NT2/D1 (cell line): ENCODE results near the gene RIN3.

ENCODE experiments used
- DNase-seq: peaks from one replicate; pipeline ENCODE4 v3.0.0-alpha.2; 2011; ENCODE audit warnings: low read depth, low spot score
- H3K27me3 ChIP-seq: 2 replicates; pipeline ENCODE4 v1.6.0; 2011; ENCODE audit warnings: mild to moderate bottlenecking; ENCODE audit not compliant: insufficient read length, insufficient read depth
- H3K36me3 ChIP-seq: 2 replicates; pipeline ENCODE4 v1.6.1; 2011; ENCODE audit warnings: mild to moderate bottlenecking, low read length, mixed read lengths; ENCODE audit not compliant: insufficient read depth, insufficient read length
- H3K4me1 ChIP-seq: 2 replicates; pipeline ENCODE4 v1.5.1; 2011; ENCODE audit not compliant: insufficient read depth, insufficient read length
- H3K4me3 ChIP-seq: 2 replicates; pipeline ENCODE4 v1.5.1; 2011; ENCODE audit warnings: low read depth; ENCODE audit not compliant: insufficient read length
- H3K9ac ChIP-seq: 2 replicates; pipeline ENCODE4 v1.6.0; 2011; ENCODE audit warnings: low read depth; ENCODE audit not compliant: insufficient read length
- H3K9me3 ChIP-seq: 2 replicates; pipeline ENCODE4 v1.5.1; 2011; ENCODE audit warnings: mild to moderate bottlenecking, low read length; ENCODE audit not compliant: insufficient read depth
- SUZ12 ChIP-seq: IDR thresholded peaks from 2 replicates; pipeline ENCODE4 v1.6.1; 2011; ENCODE audit not compliant: insufficient read length, insufficient read depth; ENCODE audit errors: extremely low read depth
- YY1 ChIP-seq: IDR thresholded peaks from 2 replicates; pipeline ENCODE4 v1.6.1; 2011; ENCODE audit not compliant: insufficient read length, insufficient read depth
- ZNF274 ChIP-seq: IDR thresholded peaks from 2 replicates; pipeline ENCODE4 v1.6.1; 2011; ENCODE audit warnings: mild to moderate bottlenecking, low read depth, low read length

RIN3 gene

GRCh38 chr14:92683041-92683440 lies 169.5 kb downstream of the RIN3 start:
- Histone ChIP-seq H3K36me3 (peaks cover 17% of the 10 kb centered on the region), H3K4me1 (peaks cover 6% of the 10 kb centered on the region), H3K27me3 (peaks cover 15% of the 10 kb centered on the region), H3K4me3 (no peak overlapping the region), H3K9me3 (peaks cover 4% of the 10 kb centered on the region; the same call in 1 of the 2 replicates), H3K9ac (no peak overlapping the region)
- no peak for DNase-seq
- TF ChIP-seq ZNF274: no peak
- TF ChIP-seq SUZ12: no peak
- TF ChIP-seq YY1: no peak

DNA sequence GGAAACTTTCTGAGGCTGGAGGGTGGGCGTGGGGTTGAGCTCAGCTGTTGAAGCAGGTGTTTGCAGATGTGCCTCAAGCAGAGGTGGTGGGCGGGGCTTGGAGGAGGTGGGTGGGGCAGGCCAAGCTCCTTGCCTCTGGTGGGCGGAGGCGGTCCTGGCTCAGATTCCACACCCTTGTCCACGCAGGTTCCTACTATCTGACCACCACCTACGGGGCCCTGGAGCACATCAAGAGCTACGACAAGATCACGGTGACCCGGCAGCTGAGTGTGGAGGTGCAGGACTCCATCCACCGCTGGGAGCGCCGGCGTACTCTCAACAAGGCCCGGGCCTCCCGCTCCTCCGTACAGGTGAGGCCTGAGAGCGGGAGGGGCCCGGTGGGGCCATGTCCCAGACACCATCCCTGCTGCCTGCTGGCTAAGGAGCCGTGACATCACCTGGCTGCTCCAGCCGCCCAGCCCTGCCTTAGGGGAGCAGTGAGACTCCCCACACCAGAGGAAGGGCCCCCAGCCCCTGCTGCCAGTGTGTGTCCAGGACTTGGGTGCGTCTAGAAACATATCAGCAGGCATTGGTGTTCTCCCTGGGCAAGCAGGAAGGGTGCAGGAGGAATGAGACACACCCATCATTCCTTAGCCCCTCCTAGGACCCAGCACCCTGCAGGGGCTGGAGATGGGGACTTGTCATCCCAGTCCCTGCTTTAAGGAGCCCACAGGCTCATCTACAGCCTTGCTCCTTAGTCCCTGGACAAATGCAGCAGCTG lies 171.4 kb downstream of the RIN3 start:
- Histone ChIP-seq H3K9me3 (peaks cover 4% of the 10 kb centered on the region; the same call in 1 of the 2 replicates), H3K9ac (no peak overlapping the region), H3K36me3 (peaks cover 13% of the 10 kb centered on the region), H3K27me3 (peaks cover 21% of the 10 kb centered on the region), H3K4me3 (no peak overlapping the region), H3K4me1 (peaks cover 9% of the 10 kb centered on the region)
- DNase-seq: no peak
- no peak for TF ChIP-seq YY1
- TF ChIP-seq ZNF274: no peak
- no peak for TF ChIP-seq SUZ12

DNA sequence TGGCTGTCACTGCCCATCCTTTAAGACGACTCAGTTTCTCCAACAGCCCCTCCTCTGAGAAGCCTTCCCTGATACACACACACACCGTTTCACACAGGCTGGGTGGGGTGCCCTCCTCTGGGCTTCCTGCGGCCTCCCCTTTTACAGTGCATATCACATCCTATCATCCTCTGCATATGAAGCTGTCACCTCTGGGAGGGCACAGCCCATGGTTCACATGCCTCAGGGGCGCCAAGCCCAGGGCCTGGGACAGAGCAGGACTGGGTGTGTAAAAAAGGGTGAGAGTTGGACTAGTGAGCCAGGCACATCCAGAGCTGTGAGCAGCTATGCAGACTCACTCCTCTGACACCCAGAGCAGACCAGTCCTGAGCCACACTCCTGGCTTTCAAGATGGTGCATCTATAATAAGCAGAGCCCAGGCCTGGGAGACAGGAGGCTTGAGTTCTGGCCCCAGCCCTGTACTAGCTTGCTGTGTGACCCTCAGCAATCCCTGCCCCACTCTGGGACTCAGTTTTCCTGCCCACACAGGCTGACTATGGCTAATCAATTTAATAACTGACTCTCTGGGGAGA lies 172.3 kb downstream of the RIN3 start:
- DNase-seq: no peak
- H3K9ac ChIP-seq: no peak overlapping the region
- H3K4me1 ChIP-seq: peaks cover 8% of the 10 kb centered on the region
- peaks cover 13% of the 10 kb centered on the region for H3K36me3 ChIP-seq
- H3K4me3 ChIP-seq: no peak overlapping the region
- H3K27me3 ChIP-seq: peaks cover 21% of the 10 kb centered on the region
- peaks cover 4% of the 10 kb centered on the region; the same call in 1 of the 2 replicates for H3K9me3 ChIP-seq
- TF ChIP-seq SUZ12: no peak

- peaks cover 11% of the 10 kb centered on the region for H3K36me3 ChIP-seq
These were observed 172.9 kb downstream of the RIN3 start for GRCh38 chr14:92686411-92686899.

DNA sequence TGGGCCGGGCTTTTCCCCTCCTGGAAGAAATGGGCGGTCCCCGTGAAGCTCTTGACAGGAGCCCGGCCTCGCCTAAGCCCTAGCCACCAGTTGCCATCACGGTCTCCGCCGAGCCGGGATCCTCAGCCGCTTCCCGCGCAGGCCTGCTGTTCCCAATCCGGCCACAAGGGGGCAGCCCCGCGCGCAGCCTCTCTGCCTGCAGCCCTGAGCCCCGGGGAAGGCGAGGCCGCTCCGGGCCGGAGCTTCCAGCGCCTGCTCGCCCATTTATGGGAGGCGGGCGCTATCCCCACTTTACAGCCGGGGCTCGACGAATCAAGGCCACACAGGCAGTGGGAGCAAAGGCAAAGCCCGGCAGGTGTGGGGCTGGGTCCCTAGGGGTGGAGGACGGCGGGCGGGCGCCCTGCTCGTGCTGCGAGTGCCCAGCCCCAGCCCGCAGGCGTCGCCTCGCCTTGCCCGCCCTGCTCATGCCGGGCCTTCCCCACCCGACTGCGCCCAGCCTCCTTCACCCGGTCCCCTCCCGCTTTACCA lies 173.4 kb downstream of the RIN3 start:
- TF ChIP-seq YY1: no peak
- no peak for TF ChIP-seq SUZ12
- no peak for TF ChIP-seq ZNF274
- H3K27me3 ChIP-seq: peaks cover 21% of the 10 kb centered on the region
- peak overlapping the region; percentile 39 for H3K4me3 ChIP-seq
- peaks cover 7% of the 10 kb centered on the region for H3K4me1 ChIP-seq
- H3K9ac ChIP-seq: peak overlapping the region; percentile 61
- H3K36me3 ChIP-seq: peaks cover 10% of the 10 kb centered on the region
- peak; percentile 60 for DNase-seq
- peaks cover 4% of the 10 kb centered on the region; the same call in 1 of the 2 replicates for H3K9me3 ChIP-seq

More at GRCh38 chr14:92686411-92686899, 172.9 kb downstream of the RIN3 start:
- no peak overlapping the region for H3K4me3 ChIP-seq
- H3K27me3 ChIP-seq: peaks cover 21% of the 10 kb centered on the region
- H3K9ac ChIP-seq: no peak overlapping the region
- peaks cover 4% of the 10 kb centered on the region; the same call in 1 of the 2 replicates for H3K9me3 ChIP-seq
- peaks cover 7% of the 10 kb centered on the region for H3K4me1 ChIP-seq
- DNase-seq: no peak
- TF ChIP-seq ZNF274 (no peak), YY1 (no peak), SUZ12 (no peak)

GRCh38 chr14:92687681-92688433 lies 174.3 kb downstream of the RIN3 start:
- TF ChIP-seq YY1 (no peak), SUZ12 (no peak), ZNF274 (no peak)
- no peaks in the 10 kb centered on the region for H3K9me3 ChIP-seq
- peaks cover 21% of the 10 kb centered on the region for H3K27me3 ChIP-seq
- no peak for DNase-seq
- H3K4me3 ChIP-seq: peak overlapping the region; percentile 39
- H3K36me3 ChIP-seq: peaks cover 7% of the 10 kb centered on the region
- peak overlapping the region; percentile 61 for H3K9ac ChIP-seq
- H3K4me1 ChIP-seq: peaks cover 7% of the 10 kb centered on the region
